GM18498 (cell line): ENCODE data around the gene DXO.
A peak's percentile ranks its signal among the peaks of the same experiment; 100 is the strongest.

Experiments
- ATAC-seq: cut with Tn5 transposase; IDR thresholded peaks from one replicate; pipeline ENCODE4 v1.9.1; 2021; ENCODE audit warnings: mild to moderate bottlenecking, moderate library complexity; ENCODE audit not compliant: unreplicated experiment

Gene DXO

GRCh38 chr6:31958741-31959739 is 12.9 kb downstream of the DXO start, which contains the start of the genes NELFE and SKIC2:
Gene NELFE, minus strand, starts transcription at chr6:31958971. Its CDS starts 525 bp downstream, at chr6:31958446.
Gene SKIC2, plus strand, starts transcription at chr6:31959175. Its CDS starts 18 bp downstream, at chr6:31959193.
- peak; percentile 97 for ATAC-seq

- ATAC-seq: peak; percentile 3
These were observed 13.6 kb downstream of the DXO start for GRCh38 chr6:31958412-31958740.

DNA sequence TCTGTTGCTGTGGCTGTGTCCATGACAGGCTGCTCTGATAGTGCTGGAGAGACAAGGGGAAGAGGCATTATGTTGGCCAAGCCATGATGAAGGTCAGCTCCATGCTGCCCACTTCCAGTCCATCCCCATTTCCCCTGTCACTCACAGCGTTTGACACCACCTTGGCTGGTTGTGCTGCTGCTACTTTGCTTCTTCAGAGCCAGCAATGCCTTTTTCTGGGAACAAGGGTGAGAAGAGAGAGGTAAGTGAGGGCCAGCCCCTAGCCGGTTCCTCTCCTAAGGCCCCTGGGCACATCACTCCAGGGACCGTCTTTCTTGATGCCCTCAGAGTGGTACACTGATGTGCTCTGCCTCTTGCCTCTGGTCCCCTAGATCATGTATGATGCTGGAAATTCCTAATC is 15.1 kb downstream of the DXO start:
- no peak for ATAC-seq

DNA sequence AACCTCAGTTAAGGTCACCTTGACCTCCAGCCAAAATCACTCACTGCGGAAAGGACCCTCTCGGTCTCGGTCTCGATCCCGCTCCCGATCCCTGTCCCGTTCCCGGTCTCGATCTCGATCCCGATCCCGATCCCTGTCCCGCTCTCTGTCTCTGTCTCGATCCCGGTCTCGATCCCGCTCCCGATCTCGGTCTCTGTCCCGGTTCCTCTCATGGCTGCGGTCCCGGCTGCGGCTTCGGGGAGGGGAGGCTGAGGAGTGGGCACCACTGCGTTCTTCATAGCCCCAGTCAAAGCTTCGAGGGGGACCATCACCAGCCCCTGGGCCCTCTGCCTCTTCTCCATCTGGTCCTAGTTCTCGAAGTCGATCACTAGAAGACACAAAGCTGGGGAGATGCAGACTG is 17.4 kb downstream of the DXO start:
- ATAC-seq: no peak

- no peak for ATAC-seq
These were observed 19.0 kb downstream of the DXO start for GRCh38 chr6:31952890-31953289.

GRCh38 chr6:31952140-31952805 is 19.7 kb downstream of the DXO start:
- no peak for ATAC-seq

GRCh38 chr6:31949926-31950548 is 21.9 kb downstream of the DXO start:
- ATAC-seq: no peak

GRCh38 chr6:31948753-31949413 is 23.1 kb downstream of the DXO start:
- ATAC-seq: no peak

DNA sequence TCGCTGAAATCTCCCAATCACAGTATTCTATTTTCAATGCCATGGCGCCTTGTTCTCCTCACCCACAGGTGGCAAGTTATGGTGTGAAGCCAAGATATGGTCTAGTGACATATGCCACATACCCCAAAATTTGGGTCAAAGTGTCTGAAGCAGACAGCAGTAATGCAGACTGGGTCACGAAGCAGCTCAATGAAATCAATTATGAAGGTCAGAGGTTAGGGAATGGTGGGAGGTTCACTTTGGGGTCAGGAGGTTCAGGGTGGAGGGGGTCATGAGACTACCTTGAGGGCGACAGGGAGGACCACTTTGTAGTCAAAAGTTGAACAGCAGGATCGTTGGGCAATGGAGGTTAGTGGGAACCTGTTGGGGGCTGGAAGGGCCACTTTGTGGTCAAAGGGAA is 23.6 kb downstream of the DXO start:
- ATAC-seq: no peak

DNA sequence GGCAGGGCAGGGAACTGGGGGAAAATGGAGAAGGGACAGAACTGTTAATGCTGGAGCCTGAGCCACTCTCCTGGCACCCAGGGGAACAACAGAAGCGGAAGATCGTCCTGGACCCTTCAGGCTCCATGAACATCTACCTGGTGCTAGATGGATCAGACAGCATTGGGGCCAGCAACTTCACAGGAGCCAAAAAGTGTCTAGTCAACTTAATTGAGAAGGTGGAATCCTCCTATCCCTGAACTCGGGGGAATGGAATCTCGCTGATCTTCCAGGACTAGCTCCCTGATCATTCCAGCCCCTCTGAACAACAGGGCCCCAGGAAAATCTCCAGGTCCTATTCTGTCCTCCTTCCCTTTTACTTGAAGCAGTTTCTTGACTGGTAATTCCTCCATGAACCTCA is 24.1 kb downstream of the DXO start:
- ATAC-seq: no peak

DNA sequence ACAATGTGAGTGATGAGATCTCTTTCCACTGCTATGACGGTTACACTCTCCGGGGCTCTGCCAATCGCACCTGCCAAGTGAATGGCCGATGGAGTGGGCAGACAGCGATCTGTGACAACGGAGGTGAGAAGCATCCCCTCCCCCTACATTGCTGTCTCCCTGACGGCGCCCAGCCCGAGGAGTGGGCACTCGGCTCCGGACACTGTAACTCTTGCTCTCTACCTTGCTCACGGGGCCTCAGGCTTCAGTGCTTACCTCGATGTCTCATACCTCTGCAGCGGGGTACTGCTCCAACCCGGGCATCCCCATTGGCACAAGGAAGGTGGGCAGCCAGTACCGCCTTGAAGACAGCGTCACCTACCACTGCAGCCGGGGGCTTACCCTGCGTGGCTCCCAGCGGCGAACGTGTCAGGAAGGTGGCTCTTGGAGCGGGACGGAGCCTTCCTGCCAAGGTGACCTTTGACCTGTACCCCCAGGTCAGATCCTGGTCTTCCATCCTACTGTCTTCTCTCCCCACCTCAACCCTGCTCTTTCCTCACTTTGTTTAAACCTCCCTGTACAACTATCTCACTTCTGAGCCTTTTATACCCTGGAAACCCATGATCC is 24.8 kb downstream of the DXO start:
- ATAC-seq: no peak

GRCh38 chr6:31946370-31946885 is 25.5 kb downstream of the DXO start:
- no peak for ATAC-seq

- no peak for ATAC-seq
These were observed 26.2 kb downstream of the DXO start, which contains the start of gene CFB for GRCh38 chr6:31945507-31946369. Gene CFB, plus strand, starts transcription at chr6:31946095. Its CDS starts 127 bp downstream, at chr6:31946222.

DNA sequence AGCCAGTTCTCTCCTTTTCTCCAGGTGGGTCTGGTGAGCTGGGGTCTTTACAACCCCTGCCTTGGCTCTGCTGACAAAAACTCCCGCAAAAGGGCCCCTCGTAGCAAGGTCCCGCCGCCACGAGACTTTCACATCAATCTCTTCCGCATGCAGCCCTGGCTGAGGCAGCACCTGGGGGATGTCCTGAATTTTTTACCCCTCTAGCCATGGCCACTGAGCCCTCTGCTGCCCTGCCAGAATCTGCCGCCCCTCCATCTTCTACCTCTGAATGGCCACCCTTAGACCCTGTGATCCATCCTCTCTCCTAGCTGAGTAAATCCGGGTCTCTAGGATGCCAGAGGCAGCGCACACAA is 26.8 kb downstream of the DXO start:
- ATAC-seq: no peak

DNA sequence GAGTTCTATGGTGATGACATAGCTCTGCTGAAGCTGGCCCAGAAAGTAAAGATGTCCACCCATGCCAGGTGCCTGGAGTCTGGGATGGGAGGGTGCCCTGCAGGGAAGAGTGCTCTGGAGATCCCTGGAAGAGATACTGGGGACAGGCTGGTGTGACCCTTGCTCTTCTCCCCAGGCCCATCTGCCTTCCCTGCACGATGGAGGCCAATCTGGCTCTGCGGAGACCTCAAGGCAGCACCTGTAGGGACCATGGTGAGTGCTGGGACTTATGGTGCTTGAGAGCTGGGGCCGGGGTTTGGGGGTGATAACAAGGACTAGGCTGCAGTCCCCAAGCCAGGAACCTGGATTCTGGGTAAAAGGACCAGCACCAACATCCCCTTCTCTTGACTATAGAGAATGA is 28.2 kb downstream of the DXO start:
- ATAC-seq: no peak

- ATAC-seq: no peak
These were observed 31.7 kb downstream of the DXO start for GRCh38 chr6:31940256-31940664.

DNA sequence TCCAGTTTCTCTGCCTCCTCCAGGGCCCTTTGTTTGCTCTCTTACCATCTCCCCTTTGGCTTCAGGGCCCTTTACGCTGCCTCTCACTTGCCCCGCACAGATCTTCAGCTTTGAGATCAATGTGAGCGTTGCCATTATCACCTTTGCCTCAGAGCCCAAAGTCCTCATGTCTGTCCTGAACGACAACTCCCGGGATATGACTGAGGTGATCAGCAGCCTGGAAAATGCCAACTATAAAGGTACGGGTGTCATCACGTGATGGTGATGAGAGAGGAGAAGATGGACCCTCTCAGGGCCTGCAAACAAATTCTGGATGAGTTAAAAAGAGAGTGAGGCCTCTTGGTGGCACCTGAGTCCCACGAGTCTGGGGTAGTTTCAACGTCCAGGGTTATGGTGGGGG is 36.1 kb downstream of the DXO start:
- no peak for ATAC-seq

GRCh38 chr6:31935021-31935420 is 36.9 kb downstream of the DXO start:
- ATAC-seq: no peak

DNA sequence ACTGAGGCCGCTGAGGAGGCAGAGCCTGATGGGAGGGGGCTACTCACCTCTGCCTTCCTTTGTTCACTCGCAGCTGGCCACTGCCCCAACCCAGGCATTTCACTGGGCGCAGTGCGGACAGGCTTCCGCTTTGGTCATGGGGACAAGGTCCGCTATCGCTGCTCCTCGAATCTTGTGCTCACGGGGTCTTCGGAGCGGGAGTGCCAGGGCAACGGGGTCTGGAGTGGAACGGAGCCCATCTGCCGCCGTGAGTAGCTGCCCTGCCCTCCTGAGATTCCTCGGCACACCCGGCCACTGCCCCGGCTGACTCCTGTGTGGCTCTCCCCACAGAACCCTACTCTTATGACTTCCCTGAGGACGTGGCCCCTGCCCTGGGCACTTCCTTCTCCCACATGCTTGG is 38.4 kb downstream of the DXO start:
- no peak for ATAC-seq
